H1 (cell line): ENCODE results near the gene ZNF202. TPM values are rescaled to one million over a fixed set of nuclear protein-coding genes. Genes with fewer than 3 reads are reported as not detected.

Experiments used
- CTCF ChIA-PET: fragments of 300-600 bp; sonication (Branson Sonifier 250); formaldehyde crosslinking; loops from one replicate; lab custom pipeline; 2021; ENCODE audit not compliant: partially characterized antibody; lab: Charles Lee
- POLR2A ChIA-PET: fragments of 300-600 bp; sonication (Branson Sonifier 250); formaldehyde crosslinking; loops from one replicate; lab custom pipeline; 2021; ENCODE audit warnings: inconsistent platforms; ENCODE audit not compliant: partially characterized antibody; lab: Charles Lee
- DNase-seq, 2 experiments: peaks; one replicate each; pipeline versions ENCODE4 v3.0.0 to v3.0.0-alpha.2; 2010 to 2022; ENCODE audit warnings: low spot score in 2 of 2, low read depth in 1 of 2, mixed read lengths in 1 of 2
- FAIRE-seq: peaks from 2 replicates; lab custom pipeline; 2011; peaks lifted over from hg19 to GRCh38; lab: Jason Lieb, UNC
- H2AFZ ChIP-seq: 2 replicates; pipeline ENCODE4 v1.8.1; 2012; ENCODE audit warnings: low read length, inconsistent platforms
- H2AK5ac ChIP-seq: 2 replicates; pipeline ENCODE4 v1.6.1; 2013; ENCODE audit warnings: low read depth, low read length
- H2BK120ac ChIP-seq: replicated peaks from 2 replicates; pipeline ENCODE3; 2013; ENCODE audit warnings: low read depth, low read length, inconsistent platforms
- H2BK12ac ChIP-seq: 2 replicates; pipeline ENCODE4 v1.6.1; 2013; ENCODE audit warnings: low read depth, low read length
- H2BK15ac ChIP-seq: 2 replicates; pipeline ENCODE4 v1.6.1; 2013; ENCODE audit warnings: low read length
- H2BK20ac ChIP-seq: 2 replicates; pipeline ENCODE4 v1.6.1; 2013; ENCODE audit warnings: low read length
- H2BK5ac ChIP-seq: 2 replicates; pipeline ENCODE4 v1.6.1; 2013; ENCODE audit warnings: low read depth, low read length
- H3K14ac ChIP-seq: 2 replicates; pipeline ENCODE4 v1.6.1; 2013; ENCODE audit warnings: inconsistent platforms; ENCODE audit not compliant: insufficient read length
- H3K18ac ChIP-seq: 2 replicates; pipeline ENCODE4 v1.6.1; 2013; ENCODE audit warnings: low read length; ENCODE audit errors: extremely low read depth
- H3K23ac ChIP-seq: 2 replicates; pipeline ENCODE4 v1.6.1; 2013; ENCODE audit warnings: inconsistent platforms; ENCODE audit not compliant: insufficient read length
- H3K23me2 ChIP-seq: 2 replicates; pipeline ENCODE4 v1.6.1; 2013; ENCODE audit warnings: low read depth, low read length
- H3K27ac ChIP-seq: 2 replicates; pipeline ENCODE4 v1.6.1; 2011; ENCODE audit warnings: low read depth, low read length, inconsistent platforms
- H3K27me3 ChIP-seq, 4 experiments: replicated peaks in 1 of 4; 1 replicate in 1 of 4; 2 replicates in 3 of 4; pipeline versions ENCODE4 v1.6.1 to v1.8.1; 2011 to 2013; ENCODE audit warnings: low read length in 3 of 4, mild to moderate bottlenecking in 3 of 4, inconsistent platforms in 2 of 4, mixed read lengths in 2 of 4, moderate library complexity in 1 of 4; ENCODE audit not compliant: control insufficient read depth in 3 of 4, insufficient read depth in 3 of 4; ENCODE audit errors: extremely low read depth in 1 of 4
- H3K36me3 ChIP-seq, 4 experiments: 2 replicates each; pipeline versions ENCODE4 v1.6.1 to v1.8.1; 2011 to 2013; ENCODE audit warnings: mild to moderate bottlenecking in 4 of 4, low read length in 3 of 4, moderate library complexity in 2 of 4, control low read depth in 1 of 4, inconsistent platforms in 1 of 4; ENCODE audit not compliant: insufficient read depth in 4 of 4, control insufficient read depth in 2 of 4
- H3K4ac ChIP-seq: replicated peaks from 2 replicates; pipeline ENCODE3; 2013; ENCODE audit warnings: low read length, low read depth, mixed read lengths, inconsistent platforms; ENCODE audit not compliant: insufficient read length
- H3K4me1 ChIP-seq, 4 experiments: replicated peaks in 1 of 4; 1 replicate in 1 of 4; 2 replicates in 3 of 4; pipeline versions ENCODE4 v1.6.1 to v1.8.1; 2011 to 2013; ENCODE audit warnings: low read length in 3 of 4, inconsistent platforms in 2 of 4, mixed read lengths in 1 of 4; ENCODE audit not compliant: insufficient read depth in 4 of 4, control insufficient read depth in 3 of 4
- H3K4me2 ChIP-seq, 2 experiments: 2 replicates each; pipeline versions ENCODE4 v1.6.1 to v1.8.1; 2011 to 2013; ENCODE audit warnings: low read depth in 2 of 2, low read length in 2 of 2, control low read depth in 1 of 2, inconsistent platforms in 1 of 2, mild to moderate bottlenecking in 1 of 2; ENCODE audit not compliant: insufficient read depth in 1 of 2
- H3K4me3 ChIP-seq, 4 experiments: fragments of 200-600, 300-600 bp in 1 of 4; sonication (generic), shearing (Covaris generic), sonication (Bioruptor Twin) in 1 of 4; 2 replicates each; pipeline versions ENCODE4 v1.5.1 to v1.8.1; 2011 to 2016; ENCODE audit warnings: low read length in 4 of 4, low read depth in 3 of 4, control low read depth in 2 of 4, inconsistent platforms in 2 of 4, mild to moderate bottlenecking in 2 of 4, mixed read lengths in 1 of 4, moderate library complexity in 1 of 4; ENCODE audit not compliant: insufficient read depth in 2 of 4; ENCODE audit errors: extremely low read depth in 1 of 4
- H3K56ac ChIP-seq: replicated peaks from 2 replicates; pipeline ENCODE3; 2013; ENCODE audit warnings: low read depth, mild to moderate bottlenecking, mixed read lengths, low read length, inconsistent platforms; ENCODE audit not compliant: insufficient read length
- H3K79me1 ChIP-seq: 2 replicates; pipeline ENCODE4 v1.6.1; 2013; ENCODE audit warnings: low read depth, low read length, control low read depth
- H3K79me2 ChIP-seq, 2 experiments: 2 replicates each; pipeline versions ENCODE4 v1.6.1 to v1.8.1; 2012 to 2013; ENCODE audit warnings: low read length in 2 of 2, mild to moderate bottlenecking in 2 of 2, inconsistent platforms in 1 of 2; ENCODE audit not compliant: insufficient read depth in 2 of 2, control insufficient read depth in 1 of 2
- H3K9ac ChIP-seq, 4 experiments: replicated peaks in 1 of 4; 1 replicate in 1 of 4; 2 replicates in 3 of 4; pipeline versions ENCODE4 v1.6.1 to v1.8.1; 2011 to 2013; ENCODE audit warnings: low read depth in 3 of 4, low read length in 3 of 4, control low read depth in 2 of 4, mild to moderate bottlenecking in 2 of 4, moderate library complexity in 2 of 4, inconsistent platforms in 1 of 4; ENCODE audit errors: extremely low read depth in 1 of 4
- H3K9me3 ChIP-seq, 2 experiments: 2 replicates each; pipeline versions ENCODE4 v1.6.1 to v1.8.1; 2012 to 2013; ENCODE audit warnings: mild to moderate bottlenecking in 2 of 2, moderate library complexity in 2 of 2, control low read depth in 1 of 2, inconsistent platforms in 1 of 2, low read depth in 1 of 2, low read length in 1 of 2, mixed read lengths in 1 of 2; ENCODE audit not compliant: insufficient read depth in 2 of 2
- H4K20me1 ChIP-seq, 2 experiments: replicated peaks in 1 of 2; 2 replicates each; pipeline versions ENCODE3 to v1.8.1; 2011 to 2013; ENCODE audit warnings: inconsistent platforms in 2 of 2, low read length in 2 of 2, mild to moderate bottlenecking in 1 of 2; ENCODE audit not compliant: insufficient read depth in 2 of 2, control insufficient read depth in 1 of 2
- H4K5ac ChIP-seq: 2 replicates; pipeline ENCODE4 v1.6.1; 2013; ENCODE audit warnings: low read length, low read depth, mixed read lengths, inconsistent platforms; ENCODE audit not compliant: insufficient read length
- H4K8ac ChIP-seq: 2 replicates; pipeline ENCODE4 v1.8.0; 2013; ENCODE audit warnings: mild to moderate bottlenecking, moderate library complexity, low read length, inconsistent platforms; ENCODE audit not compliant: insufficient read depth; ENCODE audit errors: extremely low read depth
- H4K91ac ChIP-seq: replicated peaks from 2 replicates; pipeline ENCODE3; 2013; ENCODE audit warnings: low read length, mixed read lengths, inconsistent platforms; ENCODE audit not compliant: insufficient read length
- ATF3 ChIP-seq: IDR thresholded peaks from 2 replicates; pipeline ENCODE4 v1.6.1; 2011; ENCODE audit warnings: low read depth, mild to moderate bottlenecking, low read length; ENCODE audit not compliant: insufficient read depth
- FOSL1 ChIP-seq: IDR thresholded peaks from 2 replicates; pipeline ENCODE4 v1.6.1; 2011; ENCODE audit warnings: mild to moderate bottlenecking, low read depth, low read length, moderate library complexity; ENCODE audit not compliant: insufficient read depth
- HDAC2 ChIP-seq, 2 experiments: fragments of 300-600 bp in 1 of 2; sonication (generic) in 1 of 2; IDR thresholded peaks; 2 replicates each; pipeline ENCODE4 v1.6.1; 2011 to 2012; ENCODE audit warnings: low read depth in 2 of 2, low read length in 2 of 2, mild to moderate bottlenecking in 2 of 2, moderate library complexity in 2 of 2, borderline replicate concordance in 1 of 2, inconsistent platforms in 1 of 2
- PHF8 ChIP-seq: fragments of 200-600 bp; sonication (generic); conservative IDR thresholded peaks from 2 replicates; pipeline ENCODE4 v1.7.1; 2012; ENCODE audit warnings: low read depth, mild to moderate bottlenecking, inconsistent platforms, low read length, moderate library complexity
- RNF2 ChIP-seq: fragments of 200-900, 300-1000 bp; sonication (generic); IDR thresholded peaks from 2 replicates; pipeline ENCODE4 v1.7.1; 2016; ENCODE audit warnings: borderline replicate concordance, low read depth, mild to moderate bottlenecking, antibody characterized with exemption, low read length; ENCODE audit not compliant: poor library complexity, severe bottlenecking; ENCODE audit errors: missing control alignments
- SP4 ChIP-seq: IDR thresholded peaks from 2 replicates; pipeline ENCODE4 v1.6.1; 2012; ENCODE audit warnings: low read length, inconsistent platforms
- SRF ChIP-seq: IDR thresholded peaks from 2 replicates; pipeline ENCODE4 v1.6.1; 2011; ENCODE audit warnings: mild to moderate bottlenecking, low read depth, low read length, moderate library complexity
- TAF1 ChIP-seq: IDR thresholded peaks from 2 replicates; pipeline ENCODE4 v1.6.1; 2011; ENCODE audit warnings: mild to moderate bottlenecking, low read depth, low read length
- WGBS, 2 experiments: shearing (Covaris generic) in 1 of 2; methylation state at CpG; one replicate each; pipeline versions ENCODE4 v1.1.6 to v1.1.7; 2013 to 2015; ENCODE audit warnings: low lambda C conversion rate in 2 of 2, mixed read lengths in 2 of 2, inconsistent platforms in 1 of 2, low coverage in 1 of 2, missing lambda C conversion rate in 1 of 2; ENCODE audit not compliant: insufficient replicate concordance in 2 of 2, insufficient coverage in 1 of 2, insufficient read length in 1 of 2; ENCODE audit errors: extremely low coverage in 1 of 2, missing lambda C conversion rate in 1 of 2; 5-methylcytosine and 5-hydroxymethylcytosine counted together
- polyA plus RNA-seq, 7 experiments: library from polyadenylated mRNA; depleted of rRNA in 3 of 7; stranded (reverse) in 5 of 7; unstranded in 2 of 7; fragments of >200 nt in 5 of 7; fragments of 200-250 nt in 2 of 7; gene quantifications; 1 replicate in 5 of 7; 2 replicates in 1 of 7; 4 replicates in 1 of 7; pipeline versions ENCODE4 v1.2.1 to v1.2.3, GENCODE V29; 2011 to 2013; ENCODE audit warnings: missing spikeins in 2 of 7, mixed read lengths in 2 of 7
- total RNA-seq: library from RNA; stranded (reverse); fragmentation: NEBNext Ultra II Directional; extraction: Animal tissue kit (Norgen Biotek cat#: 25700); gene quantifications from 2 replicates; pipeline ENCODE4 v1.2.1, GENCODE V29; 2021

ZNF202 gene
- total and polyA plus RNA-seq, 2 of the 8 experiments (the other 6 are each of a cell fraction or from before 2014, with no cell fraction given): 14.1 to 33.9 TPM

- Histone ChIP-seq H4K91ac (no peak overlapping the region), H2BK120ac (no peak overlapping the region), H3K56ac (no peak overlapping the region), H2AFZ (no peak overlapping the region), H3K23me2 (no peaks in the 10 kb centered on the region), H4K5ac (no peak overlapping the region), H3K18ac (no peak overlapping the region), H2AK5ac (no peak overlapping the region), H3K9me3 (no peaks in the 10 kb centered on the region), H3K79me2 (no peaks in the 10 kb centered on the region), H4K8ac (no peak overlapping the region), H3K9ac (no peak overlapping the region), H2BK20ac (no peak overlapping the region), H3K14ac (no peak overlapping the region), H4K20me1 (no peaks in the 10 kb centered on the region), H3K4me3 (no peak overlapping the region), H3K36me3 (no peaks in the 10 kb centered on the region), H3K4me2 (no peak overlapping the region), H3K79me1 (no peaks in the 10 kb centered on the region), H3K27ac (no peak overlapping the region), H3K23ac (no peak overlapping the region), H2BK12ac (no peak overlapping the region), H2BK5ac (no peak overlapping the region), H2BK15ac (no peak overlapping the region), H3K4ac (no peak overlapping the region), H3K4me1 (no peaks in the 10 kb centered on the region), H3K27me3 (no peaks in the 10 kb centered on the region)
- CTCF ChIA-PET: interaction anchor here (1.4 kb wide), 1 partner anchor 8 kb away, joined by 5 read pairs; no protein-coding TSS in a partner anchor
- POLR2A ChIA-PET: interaction anchor here (0.9 kb wide), 1 partner anchor 18 kb away, joined by 3 read pairs; no protein-coding TSS in a partner anchor
- WGBS, 2 experiments: 85% methylated on average over 2 of the region's 2 CpGs; no CpG with 5 or more reads in 1 of the 2 experiments
- FAIRE-seq (no peak), DNase-seq (no peak)
- TF ChIP-seq ATF3 (no peak), SP4 (no peak), TAF1 (no peak), RNF2 (no peak), SRF (no peak), HDAC2 (IDR thresholded peaks at IDR 0.05; ENCODE audit: borderline replicate concordance in 1 of 2, low read depth in 2 of 2, low read length in 2 of 2) (no peak), PHF8 (no peak), FOSL1 (no peak)
Measured at GRCh38 chr11:123718063-123718462, 23.4 kb downstream of the ZNF202 start.
